SK-MEL-5 (cell line): Measurements from ENCODE around the gene PDE1C. TPM values are rescaled to one million over a fixed set of nuclear protein-coding genes. Genes with fewer than 3 reads are reported as not detected.
A peak's percentile ranks its signal among the peaks of the same experiment; 100 is the strongest.

Experiments
- DNase-seq: peaks from one replicate; pipeline ENCODE4 v3.0.0-alpha.2; 2016; ENCODE audit warnings: low read depth, low spot score
- in situ Hi-C: cut with HindIII; loops from 2 replicates; pipeline ENCODE4 v1.10.0; 2016; ENCODE audit warnings: low sequenced_read_pairs, high pct_unique_total_duplicates, low pct_unique_long_range_greater_than_20kb
- total RNA-seq: library from RNA; depleted of rRNA; stranded (reverse); fragments of >200 nt; shearing (Covaris generic); gene quantifications from 2 replicates; pipeline ENCODE4 v1.2.3, GENCODE V29; 2014

PDE1C gene
- total RNA-seq, 1 experiment from 2014 or later: 0.69 TPM

GRCh38 chr7:31788883-31789680 is 281.1 kb downstream of the PDE1C start:
- in situ Hi-C loops: no loop called here
- no peak for DNase-seq

GRCh38 chr7:31788445-31788844 is 281.8 kb downstream of the PDE1C start:
- in situ Hi-C loops: no loop called here
- DNase-seq: peak; percentile 51

- no peak for DNase-seq
- in situ Hi-C loops: no loop called here
Measured at GRCh38 chr7:31786326-31786725, 283.9 kb downstream of the PDE1C start.

GRCh38 chr7:31785101-31785500 is 285.1 kb downstream of the PDE1C start:
- in situ Hi-C loops: no loop called here
- no peak for DNase-seq

- no peak for DNase-seq
- in situ Hi-C loops: no loop called here
Measured at GRCh38 chr7:31783221-31783620, 287.0 kb downstream of the PDE1C start.

GRCh38 chr7:31782411-31782991 is 287.7 kb downstream of the PDE1C start:
- peak; percentile 90 for DNase-seq
- in situ Hi-C loops: no loop called here

- DNase-seq: no peak
- in situ Hi-C loops: no loop called here
Measured at GRCh38 chr7:31778296-31778695, 291.9 kb downstream of the PDE1C start.

GRCh38 chr7:31776616-31777015 is 293.6 kb downstream of the PDE1C start:
- no peak for DNase-seq
- in situ Hi-C loops: no loop called here

GRCh38 chr7:31775556-31775955 is 294.7 kb downstream of the PDE1C start:
- in situ Hi-C loops: no loop called here
- no peak for DNase-seq

GRCh38 chr7:31772211-31772610 is 298.0 kb downstream of the PDE1C start:
- no peak for DNase-seq
- in situ Hi-C loops: no loop called here

GRCh38 chr7:31767686-31768358 is 302.4 kb downstream of the PDE1C start:
- no peak for DNase-seq
- in situ Hi-C loops: no loop called here

GRCh38 chr7:31764462-31764861 is 305.7 kb downstream of the PDE1C start:
- DNase-seq: no peak
- in situ Hi-C loops: no loop called here

GRCh38 chr7:31763548-31763947 is 306.7 kb downstream of the PDE1C start:
- peak; percentile 46 for DNase-seq
- in situ Hi-C loops: no loop called here

GRCh38 chr7:31761646-31762045 is 308.6 kb downstream of the PDE1C start:
- in situ Hi-C loops: no loop called here
- DNase-seq: no peak

- in situ Hi-C loops: no loop called here
- no peak for DNase-seq
Measured at GRCh38 chr7:31758755-31759154, 311.5 kb downstream of the PDE1C start.

GRCh38 chr7:31751726-31752125 is 318.5 kb downstream of the PDE1C start:
- in situ Hi-C loops: no loop called here
- DNase-seq: peak; percentile 52

- in situ Hi-C loops: no loop called here
- no peak for DNase-seq
Measured at GRCh38 chr7:31748084-31748483, 322.1 kb downstream of the PDE1C start.

GRCh38 chr7:31747553-31747952 is 322.7 kb downstream of the PDE1C start:
- no peak for DNase-seq
- in situ Hi-C loops: no loop called here
